GM18951 (cell line): Measurements from ENCODE around the gene TMEM14B.

Experiments used
- POLR2A ChIP-seq: IDR thresholded peaks from 4 replicates; pipeline ENCODE4 v1.6.1; 2011; ENCODE audit warnings: mild to moderate bottlenecking; ENCODE audit not compliant: insufficient read length, insufficient read depth; ENCODE audit errors: extremely low read depth
- in situ Hi-C: fragments of 300-500 bp; cut with MboI; formaldehyde crosslinking; loops from one replicate; pipeline ENCODE4 v1.12.0; 2022; ENCODE audit warnings: low sequenced_read_pairs, mixed read lengths, inconsistent platforms; ENCODE audit not compliant: unreplicated experiment

Gene TMEM14B

GRCh38 chr6:10759884-10760329, 12.3 kb downstream of the TMEM14B start:
- TF ChIP-seq POLR2A: no peak
- in situ Hi-C loops: no loop called here

GRCh38 chr6:10763006-10763405, 15.4 kb downstream of the TMEM14B start:
- in situ Hi-C loops: no loop called here

GRCh38 chr6:10769419-10769818, 21.8 kb downstream of the TMEM14B start:
- in situ Hi-C loops: no loop called here
- TF ChIP-seq POLR2A: no peak

More at GRCh38 chr6:10763006-10763405, 15.4 kb downstream of the TMEM14B start:
- no peak for TF ChIP-seq POLR2A

GRCh38 chr6:10771371-10771894, 23.8 kb downstream of the TMEM14B start:
- no peak for TF ChIP-seq POLR2A
- in situ Hi-C loops: no loop called here

- in situ Hi-C loops: no loop called here
Observed at GRCh38 chr6:10778230-10778629, 30.6 kb downstream of the TMEM14B start.

GRCh38 chr6:10779076-10779475, 31.5 kb downstream of the TMEM14B start:
- in situ Hi-C loops: no loop called here
- no peak for TF ChIP-seq POLR2A

More at GRCh38 chr6:10778230-10778629, 30.6 kb downstream of the TMEM14B start:
- TF ChIP-seq POLR2A: no peak

GRCh38 chr6:10791673-10792072, 44.1 kb downstream of the TMEM14B start:
- no peak for TF ChIP-seq POLR2A
- in situ Hi-C loops: loop anchor here (10.0 kb wide), 2 partner anchors 277 to 307 kb away; no protein-coding TSS in a partner anchor

- TF ChIP-seq POLR2A: no peak
- in situ Hi-C loops: loop anchor here (10.0 kb wide), 2 partner anchors 277 to 307 kb away; no protein-coding TSS in a partner anchor
Observed at GRCh38 chr6:10792101-10792500, 44.5 kb downstream of the TMEM14B start.

GRCh38 chr6:10793035-10793434, 45.4 kb downstream of the TMEM14B start:
- no peak for TF ChIP-seq POLR2A
- in situ Hi-C loops: loop anchor here (10.0 kb wide), 2 partner anchors 278 to 308 kb away; no protein-coding TSS in a partner anchor

GRCh38 chr6:10793695-10794094, 46.1 kb downstream of the TMEM14B start:
- no peak for TF ChIP-seq POLR2A
- in situ Hi-C loops: loop anchor here (10.0 kb wide), 2 partner anchors 279 to 309 kb away; no protein-coding TSS in a partner anchor

GRCh38 chr6:10794239-10794638, 46.6 kb downstream of the TMEM14B start:
- TF ChIP-seq POLR2A: no peak
- in situ Hi-C loops: loop anchor here (10.0 kb wide), 2 partner anchors 279 to 309 kb away; no protein-coding TSS in a partner anchor

GRCh38 chr6:10800810-10801209, 53.2 kb downstream of the TMEM14B start:
- TF ChIP-seq POLR2A: no peak
- in situ Hi-C loops: no loop called here

- in situ Hi-C loops: no loop called here
- no peak for TF ChIP-seq POLR2A
Observed at GRCh38 chr6:10801224-10801848, 53.7 kb downstream of the TMEM14B start.
